HEK293 (cell line): ENCODE data around the gene ZNF718.
"Not testable (repeated sequence)": the region's sequence is repeated elsewhere in the genome, so short reads cannot be mapped to it uniquely, and the experiment has no call there.

Source experiments
- CTCF ChIA-PET: fragments of 350-600 bp; formaldehyde crosslinking; extraction: SDS; loops from one replicate; lab custom pipeline; 2021; ENCODE audit warnings: antibody characterized with exemption; lab: Yijun Ruan, JAX
- POLR2A ChIA-PET: fragments of 300-600 bp; formaldehyde crosslinking; extraction: SDS; loops from one replicate; lab custom pipeline; 2020; ENCODE audit warnings: antibody characterized with exemption, inconsistent platforms; lab: Yijun Ruan, JAX
- H3K27ac ChIP-seq: fragments of 200-500 bp; sonication (Bioruptor generic); 2 replicates; pipeline ENCODE4 v1.5.1; 2014; ENCODE audit warnings: low read depth, low read length, control low read depth, inconsistent platforms; ENCODE audit errors: extremely low read depth
- H3K36me3 ChIP-seq, 2 experiments: fragments of 200-500 bp in 1 of 2; sonication (Bioruptor generic) in 1 of 2; 1 replicate in 1 of 2; 2 replicates in 1 of 2; pipeline ENCODE4 v1.5.1; 2014 to 2017; ENCODE audit warnings: inconsistent platforms in 2 of 2, low read length in 2 of 2; ENCODE audit not compliant: control insufficient read depth in 2 of 2, insufficient read depth in 1 of 2
- H3K4me1 ChIP-seq: fragments of 200-500 bp; sonication (Bioruptor generic); 2 replicates; pipeline ENCODE4 v1.5.1; 2014; ENCODE audit warnings: mild to moderate bottlenecking, low read length, inconsistent platforms; ENCODE audit not compliant: control insufficient read depth, insufficient read depth
- H3K4me3 ChIP-seq: 2 replicates; pipeline ENCODE4 v1.5.1; 2011; ENCODE audit warnings: low read depth, mild to moderate bottlenecking, control low read depth, low read length, moderate library complexity
- H3K9me3 ChIP-seq: fragments of 200-500 bp; sonication (Bioruptor generic); 2 replicates; pipeline ENCODE4 v1.5.1; 2014; ENCODE audit warnings: low read depth, low read length, inconsistent platforms; ENCODE audit not compliant: control insufficient read depth, insufficient read depth
- GFI1B ChIP-seq: fragments of 450-650 bp; formaldehyde crosslinking; IDR thresholded peaks from 2 replicates; pipeline ENCODE4 v1.5.1; 2016; ENCODE audit warnings: missing biosample characterization, missing genetic modification characterization
- KLF7 ChIP-seq: fragments of 450-650 bp; formaldehyde crosslinking; IDR thresholded peaks from 2 replicates; pipeline ENCODE4 v1.5.1; 2016; ENCODE audit warnings: missing biosample characterization, missing genetic modification characterization, borderline replicate concordance
- ZBTB20 ChIP-seq: fragments of 450-650 bp; formaldehyde crosslinking; IDR thresholded peaks from 2 replicates; pipeline ENCODE4 v1.5.1; 2016; ENCODE audit warnings: missing biosample characterization, missing genetic modification characterization
- ZFP37 ChIP-seq: fragments of 450-650 bp; formaldehyde crosslinking; IDR thresholded peaks from 2 replicates; pipeline ENCODE4 v1.5.1; 2016; ENCODE audit warnings: missing biosample characterization, missing genetic modification characterization
- ZNF112 ChIP-seq: fragments of 450-650 bp; formaldehyde crosslinking; IDR thresholded peaks from 2 replicates; pipeline ENCODE4 v1.5.0; 2017; ENCODE audit warnings: missing biosample characterization, missing genetic modification characterization
- ZNF138 ChIP-seq: fragments of 450-650 bp; formaldehyde crosslinking; IDR thresholded peaks from 2 replicates; pipeline ENCODE4 v1.5.1; 2016; ENCODE audit warnings: missing biosample characterization, missing genetic modification characterization, borderline replicate concordance
- ZNF157 ChIP-seq: fragments of 450-650 bp; formaldehyde crosslinking; IDR thresholded peaks from 2 replicates; pipeline ENCODE4 v1.5.1; 2016; ENCODE audit warnings: missing biosample characterization, missing genetic modification characterization
- ZNF266 ChIP-seq: fragments of 450-650 bp; formaldehyde crosslinking; IDR thresholded peaks from 2 replicates; pipeline ENCODE4 v1.5.1; 2016; ENCODE audit warnings: missing biosample characterization, missing genetic modification characterization, low read depth
- ZNF37A ChIP-seq: fragments of 450-650 bp; IDR thresholded peaks from 2 replicates; pipeline ENCODE4 v1.5.1; 2018; ENCODE audit warnings: missing biosample characterization, missing genetic modification characterization
- ZNF530 ChIP-seq: fragments of 450-650 bp; formaldehyde crosslinking; IDR thresholded peaks from 2 replicates; pipeline ENCODE4 v1.5.1; 2016; ENCODE audit warnings: low read depth, missing biosample characterization, missing genetic modification characterization
- ZNF768 ChIP-seq: fragments of 450-650 bp; formaldehyde crosslinking; IDR thresholded peaks from 2 replicates; pipeline ENCODE4 v1.5.1; 2018; ENCODE audit warnings: missing biosample characterization, mild to moderate bottlenecking, missing genetic modification characterization
- TF ChIP-seq, protein P1 (sequence below): IDR thresholded peaks from 2 replicates; pipeline ENCODE4 v1.6.1; 2011; ENCODE audit warnings: mild to moderate bottlenecking, low read depth, low read length, borderline replicate concordance
- TF ChIP-seq, protein P2 (sequence below): fragments of 450-650 bp; formaldehyde crosslinking; IDR thresholded peaks from 2 replicates; pipeline ENCODE4 v1.5.1; 2016; ENCODE audit warnings: missing biosample characterization, missing genetic modification characterization
- TF ChIP-seq, protein P3 (sequence below): fragments of 450-650 bp; formaldehyde crosslinking; IDR thresholded peaks from 2 replicates; pipeline ENCODE4 v1.5.1; 2016; ENCODE audit warnings: missing biosample characterization, missing genetic modification characterization, borderline replicate concordance

ZNF718 gene

DNA sequence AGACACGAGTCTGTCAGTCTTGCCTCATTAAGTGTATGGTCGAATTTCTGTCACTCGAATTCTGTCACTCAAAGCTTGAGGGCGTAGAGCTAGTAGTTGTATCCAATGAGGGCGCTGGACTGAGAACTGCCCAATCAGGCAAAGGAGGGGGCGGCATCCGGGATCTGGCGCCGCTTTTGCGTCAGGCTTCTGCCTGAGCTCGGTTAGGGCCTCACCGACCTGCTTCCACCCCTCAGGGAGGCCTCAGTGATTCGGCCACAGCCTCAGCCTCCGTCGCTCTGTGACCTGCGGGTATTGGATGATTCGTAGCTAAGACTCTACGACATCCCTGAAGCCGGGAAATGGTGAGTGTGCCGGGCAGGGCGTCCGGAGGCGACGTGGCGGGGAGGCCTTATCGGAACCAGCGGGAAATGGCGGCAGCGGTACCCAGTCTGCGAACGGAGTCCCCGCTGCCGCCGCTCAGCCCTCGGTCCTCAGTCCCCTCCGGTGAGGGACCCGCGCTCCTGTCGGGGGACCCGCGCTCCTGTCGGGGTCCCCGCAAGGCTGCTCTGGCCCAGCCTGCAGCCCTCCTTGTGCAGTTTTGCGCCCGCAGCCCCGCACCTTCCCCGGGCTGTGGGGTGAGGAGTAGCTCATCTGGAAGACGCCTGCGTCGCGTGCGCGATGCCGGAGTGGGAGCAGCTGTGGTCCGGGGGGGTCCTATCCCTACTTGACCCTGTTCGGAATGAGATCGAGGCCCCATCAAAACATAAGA, 88.3 kb downstream of the ZNF718 start:
- H3K9me3 ChIP-seq = no peaks in the 10 kb centered on the region
- POLR2A ChIA-PET = no interaction called here
- no peak overlapping the region for H3K27ac ChIP-seq
- TF ChIP-seq ZNF157 (no peak), ZBTB20 (tag by site-specific recombination) (no peak), ZNF530 (tag by site-specific recombination) (no peak), ZNF768 (tag by site-specific recombination) (no peak), ZNF37A (tag by site-specific recombination) (no peak), ZNF138 (tag by site-specific recombination) (no peak), GFI1B (no peak), KLF7 (tag by site-specific recombination) (no peak), ZFP37 (no peak), ZNF112 (tag by site-specific recombination) (no peak), ZNF266 (no peak)
- TF ChIP-seq, protein P1, sequence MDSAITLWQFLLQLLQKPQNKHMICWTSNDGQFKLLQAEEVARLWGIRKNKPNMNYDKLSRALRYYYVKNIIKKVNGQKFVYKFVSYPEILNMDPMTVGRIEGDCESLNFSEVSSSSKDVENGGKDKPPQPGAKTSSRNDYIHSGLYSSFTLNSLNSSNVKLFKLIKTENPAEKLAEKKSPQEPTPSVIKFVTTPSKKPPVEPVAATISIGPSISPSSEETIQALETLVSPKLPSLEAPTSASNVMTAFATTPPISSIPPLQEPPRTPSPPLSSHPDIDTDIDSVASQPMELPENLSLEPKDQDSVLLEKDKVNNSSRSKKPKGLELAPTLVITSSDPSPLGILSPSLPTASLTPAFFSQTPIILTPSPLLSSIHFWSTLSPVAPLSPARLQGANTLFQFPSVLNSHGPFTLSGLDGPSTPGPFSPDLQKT = no peak
- TF ChIP-seq, protein P2, sequence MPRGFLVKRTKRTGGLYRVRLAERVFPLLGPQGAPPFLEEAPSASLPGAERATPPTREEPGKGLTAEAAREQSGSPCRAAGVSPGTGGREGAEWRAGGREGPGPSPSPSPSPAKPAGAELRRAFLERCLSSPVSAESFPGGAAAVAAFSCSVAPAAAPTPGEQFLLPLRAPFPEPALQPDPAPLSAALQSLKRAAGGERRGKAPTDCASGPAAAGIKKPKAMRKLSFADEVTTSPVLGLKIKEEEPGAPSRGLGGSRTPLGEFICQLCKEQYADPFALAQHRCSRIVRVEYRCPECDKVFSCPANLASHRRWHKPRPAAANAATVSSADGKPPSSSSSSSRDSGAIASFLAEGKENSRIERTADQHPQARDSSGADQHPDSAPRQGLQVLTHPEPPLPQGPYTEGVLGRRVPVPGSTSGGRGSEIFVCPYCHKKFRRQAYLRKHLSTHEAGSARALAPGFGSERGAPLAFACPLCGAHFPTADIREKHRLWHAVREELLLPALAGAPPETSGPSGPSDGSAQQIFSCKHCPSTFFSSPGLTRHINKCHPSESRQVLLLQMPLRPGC (tag by site-specific recombination) = no peak
- TF ChIP-seq, protein P3, sequence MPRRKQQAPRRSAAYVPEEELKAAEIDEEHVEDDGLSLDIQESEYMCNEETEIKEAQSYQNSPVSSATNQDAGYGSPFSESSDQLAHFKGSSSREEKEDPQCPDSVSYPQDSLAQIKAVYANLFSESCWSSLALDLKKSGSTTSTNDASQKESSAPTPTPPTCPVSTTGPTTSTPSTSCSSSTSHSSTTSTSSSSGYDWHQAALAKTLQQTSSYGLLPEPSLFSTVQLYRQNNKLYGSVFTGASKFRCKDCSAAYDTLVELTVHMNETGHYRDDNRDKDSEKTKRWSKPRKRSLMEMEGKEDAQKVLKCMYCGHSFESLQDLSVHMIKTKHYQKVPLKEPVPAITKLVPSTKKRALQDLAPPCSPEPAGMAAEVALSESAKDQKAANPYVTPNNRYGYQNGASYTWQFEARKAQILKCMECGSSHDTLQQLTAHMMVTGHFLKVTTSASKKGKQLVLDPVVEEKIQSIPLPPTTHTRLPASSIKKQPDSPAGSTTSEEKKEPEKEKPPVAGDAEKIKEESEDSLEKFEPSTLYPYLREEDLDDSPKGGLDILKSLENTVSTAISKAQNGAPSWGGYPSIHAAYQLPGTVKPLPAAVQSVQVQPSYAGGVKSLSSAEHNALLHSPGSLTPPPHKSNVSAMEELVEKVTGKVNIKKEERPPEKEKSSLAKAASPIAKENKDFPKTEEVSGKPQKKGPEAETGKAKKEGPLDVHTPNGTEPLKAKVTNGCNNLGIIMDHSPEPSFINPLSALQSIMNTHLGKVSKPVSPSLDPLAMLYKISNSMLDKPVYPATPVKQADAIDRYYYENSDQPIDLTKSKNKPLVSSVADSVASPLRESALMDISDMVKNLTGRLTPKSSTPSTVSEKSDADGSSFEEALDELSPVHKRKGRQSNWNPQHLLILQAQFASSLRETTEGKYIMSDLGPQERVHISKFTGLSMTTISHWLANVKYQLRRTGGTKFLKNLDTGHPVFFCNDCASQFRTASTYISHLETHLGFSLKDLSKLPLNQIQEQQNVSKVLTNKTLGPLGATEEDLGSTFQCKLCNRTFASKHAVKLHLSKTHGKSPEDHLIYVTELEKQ (tag by site-specific recombination) = no peak
- CTCF ChIA-PET = no interaction called here
- no peak overlapping the region for H3K4me3 ChIP-seq
- no peaks in the 10 kb centered on the region for H3K4me1 ChIP-seq
- H3K36me3 ChIP-seq = no peaks in the 10 kb centered on the region

DNA sequence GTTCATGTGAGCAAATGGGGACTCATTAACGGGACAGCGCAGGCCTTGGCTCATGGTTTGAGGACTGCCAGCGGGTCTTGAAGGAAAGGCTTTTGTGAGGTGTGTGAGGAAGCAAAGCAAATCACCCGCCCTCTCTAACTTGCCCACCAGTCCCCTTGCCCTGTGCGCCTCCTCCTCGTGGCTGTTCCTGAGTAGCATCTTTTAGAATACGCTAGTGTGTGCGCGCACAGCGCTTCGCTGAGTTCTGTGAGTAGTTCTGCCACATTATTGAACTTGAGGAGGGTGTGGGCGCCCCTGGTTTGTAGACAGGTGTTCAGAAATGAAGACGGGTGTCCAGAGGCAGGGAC, 88.9 kb downstream of the ZNF718 start:
- H3K4me1 ChIP-seq, CTCF ChIA-PET, H3K9me3 ChIP-seq, H3K4me3 ChIP-seq, POLR2A ChIA-PET, H3K27ac ChIP-seq, H3K36me3 ChIP-seq: not testable (repeated sequence)
